Skin epidermis (tissue), 12 donors: ENCODE measurements around the gene MUC7.

Experiments used
- H3K27ac ChIP-seq, 21 experiments: fragments of 200-600 bp; sonication (generic) in 11 of 21; one replicate each; pipeline ENCODE4 v1.5.0; 2020; ENCODE audit warnings: mild to moderate bottlenecking in 3 of 21, inconsistent platforms in 2 of 21, moderate library complexity in 2 of 21
- H3K4me3 ChIP-seq, 7 experiments: fragments of 200-600 bp; sonication (generic) in 2 of 7; one replicate each; pipeline ENCODE4 v1.5.0; 2020; ENCODE audit warnings: inconsistent platforms in 2 of 7, mild to moderate bottlenecking in 2 of 7, moderate library complexity in 1 of 7

Gene MUC7

DNA sequence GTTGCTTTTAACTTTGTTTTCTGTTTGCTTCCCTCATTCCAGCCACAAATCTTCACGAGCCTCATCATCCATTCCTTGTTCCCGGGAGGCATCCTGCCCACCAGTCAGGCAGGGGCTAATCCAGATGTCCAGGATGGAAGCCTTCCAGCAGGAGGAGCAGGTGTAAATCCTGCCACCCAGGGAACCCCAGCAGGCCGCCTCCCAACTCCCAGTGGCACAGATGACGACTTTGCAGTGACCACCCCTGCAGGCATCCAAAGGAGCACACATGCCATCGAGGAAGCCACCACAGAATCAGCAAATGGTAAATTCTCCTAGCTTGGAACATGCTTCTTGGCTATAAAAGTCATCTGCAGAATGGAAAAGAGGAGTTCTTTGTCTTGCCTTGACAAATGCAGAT lies 59.0 kb downstream of the MUC7 start:
- no peak overlapping the region for H3K4me3 ChIP-seq
- no peak overlapping the region for H3K27ac ChIP-seq

GRCh38 chr4:70531981-70532380 lies 60.0 kb downstream of the MUC7 start:
- Histone ChIP-seq H3K4me3 (no peak overlapping the region), H3K27ac (no peak overlapping the region)
